HAP-1 (cell line): ENCODE results near the gene ELMO1.

Source experiments
- DNase-seq, 2 experiments: peaks; one replicate each; pipeline ENCODE4 v3.0.0-alpha.2; 2016 to 2020; ENCODE audit warnings: low spot score in 2 of 2
- H3K27me3 ChIP-seq: fragments of 250-450 bp; sonication (Bioruptor Pico); 2 replicates; pipeline ENCODE4 v1.5.1; 2020; ENCODE audit warnings: low read depth, mild to moderate bottlenecking, moderate library complexity
- H3K36me3 ChIP-seq: fragments of 250-450 bp; sonication (Bioruptor Pico); replicated peaks from 2 replicates; pipeline ENCODE4 v1.5.1; 2020; ENCODE audit warnings: mild to moderate bottlenecking
- H3K4me1 ChIP-seq: fragments of 250-450 bp; sonication (Bioruptor Pico); 2 replicates; pipeline ENCODE4 v1.5.1; 2020; ENCODE audit warnings: mild to moderate bottlenecking
- H3K4me3 ChIP-seq: fragments of 250-450 bp; sonication (Bioruptor Pico); 2 replicates; pipeline ENCODE4 v1.5.1; 2020; ENCODE audit warnings: mild to moderate bottlenecking, moderate library complexity
- H3K9me3 ChIP-seq: fragments of 250-450 bp; sonication (Bioruptor Pico); 2 replicates; pipeline ENCODE4 v1.5.1; 2020; ENCODE audit warnings: mild to moderate bottlenecking, moderate library complexity
- in situ Hi-C: fragments of 300-500 bp; cut with MboI; formaldehyde crosslinking; loops from 3 replicates; pipeline ENCODE4 v1.14.3; 2020; ENCODE audit warnings: low sequenced_read_pairs, inconsistent platforms, mixed read lengths

Gene ELMO1

DNA sequence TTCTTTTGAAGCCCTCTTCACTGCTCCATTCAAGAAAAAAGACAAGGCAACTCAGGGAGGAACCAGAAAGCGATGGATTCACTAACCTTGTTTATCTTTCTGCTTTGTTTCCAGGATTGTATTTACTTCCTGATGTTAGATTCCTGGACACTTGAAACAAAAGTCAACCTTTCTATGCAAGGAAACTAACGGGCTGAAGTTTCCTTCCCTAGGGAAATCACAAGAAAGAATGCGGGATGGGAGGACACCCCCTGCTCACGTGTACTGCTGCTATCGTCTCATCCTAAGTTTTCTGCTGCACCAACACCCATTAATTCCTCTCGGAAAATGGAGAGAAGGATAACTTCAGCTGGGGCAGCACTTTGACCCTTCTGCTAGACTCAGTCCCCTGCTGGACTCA, 50.3 kb downstream of the ELMO1 start:
- H3K36me3 ChIP-seq = no peaks in the 10 kb centered on the region
- no peaks in the 10 kb centered on the region for H3K9me3 ChIP-seq
- no peaks in the 10 kb centered on the region for H3K4me1 ChIP-seq
- H3K4me3 ChIP-seq = no peak overlapping the region
- H3K27me3 ChIP-seq = no peaks in the 10 kb centered on the region
- in situ Hi-C loops = no loop called here
- no peak for DNase-seq

DNA sequence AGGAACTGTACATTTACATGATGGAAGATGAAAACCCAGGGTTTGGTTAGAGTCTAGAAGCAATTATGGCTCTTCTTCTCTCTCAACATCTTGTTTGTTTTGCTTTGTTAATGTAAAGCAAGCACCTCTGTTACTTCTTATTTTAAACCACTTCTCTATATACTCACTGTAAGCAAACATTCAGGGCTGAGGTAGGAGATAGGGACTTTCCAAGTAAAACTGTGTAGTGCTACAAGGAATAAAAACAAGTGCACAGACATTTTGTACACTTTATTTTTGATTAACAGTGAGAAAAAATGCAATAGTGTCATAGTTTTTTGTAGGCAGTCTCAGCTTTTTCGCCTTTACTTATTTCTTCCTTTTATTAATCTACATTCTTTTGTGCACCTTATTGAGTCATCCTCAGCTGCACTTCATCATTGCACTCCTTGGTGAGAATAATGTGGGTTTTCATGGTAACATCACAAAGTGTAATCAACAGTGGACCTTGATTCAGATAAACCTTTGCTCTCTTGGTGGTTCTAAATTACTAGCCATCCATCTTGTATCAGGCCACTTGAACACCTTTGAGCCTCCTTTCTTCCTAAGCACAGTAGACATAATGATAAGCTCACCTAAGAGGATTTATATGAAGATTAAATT, 52.9 kb downstream of the ELMO1 start:
- Histone ChIP-seq H3K9me3 (no peaks in the 10 kb centered on the region), H3K36me3 (no peaks in the 10 kb centered on the region), H3K4me1 (no peaks in the 10 kb centered on the region), H3K4me3 (no peak overlapping the region), H3K27me3 (no peaks in the 10 kb centered on the region)
- in situ Hi-C loops = no loop called here
- DNase-seq = no peak

GRCh38 chr7:37394158-37394557, 54.5 kb downstream of the ELMO1 start:
- no peak for DNase-seq
- Histone ChIP-seq H3K9me3 (no peaks in the 10 kb centered on the region), H3K36me3 (no peaks in the 10 kb centered on the region), H3K4me1 (no peaks in the 10 kb centered on the region), H3K4me3 (no peak overlapping the region), H3K27me3 (no peaks in the 10 kb centered on the region)
- in situ Hi-C loops = no loop called here

GRCh38 chr7:37393476-37393875, 55.2 kb downstream of the ELMO1 start:
- no peak for DNase-seq

DNA sequence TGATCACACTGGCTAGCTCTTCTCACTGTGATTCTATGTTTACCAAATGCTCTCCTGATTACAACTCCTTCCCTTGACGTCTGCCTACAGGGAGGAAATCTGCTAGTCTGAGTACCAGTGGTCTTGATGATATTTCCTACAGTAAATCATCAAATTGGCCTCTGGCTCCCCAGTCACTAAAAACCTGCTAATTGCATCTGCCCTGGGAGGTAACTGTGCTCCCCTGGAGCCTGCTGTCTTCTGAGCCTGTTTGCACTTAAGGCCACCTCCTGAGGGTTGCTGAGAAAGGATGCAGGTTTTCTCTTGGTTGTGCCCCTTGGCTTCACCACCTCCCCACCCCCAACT, 56.0 kb downstream of the ELMO1 start:
- no peaks in the 10 kb centered on the region for H3K9me3 ChIP-seq
- in situ Hi-C loops = no loop called here
- DNase-seq = no peak
- no peaks in the 10 kb centered on the region for H3K27me3 ChIP-seq
- no peak overlapping the region for H3K4me3 ChIP-seq
- no peaks in the 10 kb centered on the region for H3K4me1 ChIP-seq
- no peaks in the 10 kb centered on the region for H3K36me3 ChIP-seq

More at GRCh38 chr7:37393476-37393875, 55.2 kb downstream of the ELMO1 start:
- in situ Hi-C loops = no loop called here
- H3K4me1 ChIP-seq = no peaks in the 10 kb centered on the region
- no peak overlapping the region for H3K4me3 ChIP-seq
- H3K27me3 ChIP-seq = no peaks in the 10 kb centered on the region
- no peaks in the 10 kb centered on the region for H3K36me3 ChIP-seq
- H3K9me3 ChIP-seq = no peaks in the 10 kb centered on the region

DNA sequence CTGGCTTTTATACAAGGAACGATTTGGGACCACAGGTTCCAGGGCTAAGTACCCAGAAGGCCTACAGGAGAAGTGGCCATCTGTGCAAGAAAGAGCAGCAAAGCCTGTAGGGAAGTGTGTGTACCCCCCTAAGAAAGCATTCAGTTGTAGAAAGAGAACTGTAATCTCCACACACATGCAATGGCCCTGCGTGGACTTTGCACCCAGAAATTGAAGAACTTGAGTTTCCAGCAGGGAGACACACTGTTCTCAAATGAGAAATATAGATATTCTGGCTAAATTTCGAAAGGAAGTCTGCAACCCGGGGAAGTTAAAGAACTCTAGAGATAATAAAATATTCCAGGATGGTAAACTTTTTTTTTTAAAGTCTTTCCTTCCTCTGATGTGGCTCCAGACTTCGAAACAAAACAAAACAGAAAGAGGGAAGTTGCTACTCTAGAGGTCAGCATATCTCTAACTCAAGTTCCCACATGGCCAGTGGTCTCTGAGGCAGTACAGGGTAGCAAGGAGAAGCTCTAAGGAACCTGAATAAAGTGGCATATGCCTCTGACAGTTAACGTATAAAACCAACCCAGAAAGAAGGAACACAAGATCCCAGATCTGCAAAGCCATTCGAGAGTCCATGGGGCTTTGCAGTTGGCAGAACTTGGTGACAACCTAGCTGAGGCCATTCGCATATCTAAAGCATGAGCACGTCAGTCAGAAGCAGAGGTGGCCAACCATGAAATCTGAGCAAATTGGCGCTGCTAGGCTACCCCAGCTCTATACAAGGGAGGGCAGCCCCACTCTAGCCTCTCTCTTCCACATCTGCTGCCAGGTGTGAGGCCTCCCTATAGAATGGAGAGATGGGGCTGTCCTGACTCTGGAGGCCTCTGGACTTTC, 56.6 kb downstream of the ELMO1 start:
- no peaks in the 10 kb centered on the region for H3K4me1 ChIP-seq
- no peak for DNase-seq
- H3K4me3 ChIP-seq = no peak overlapping the region
- no peaks in the 10 kb centered on the region for H3K27me3 ChIP-seq
- H3K9me3 ChIP-seq = no peaks in the 10 kb centered on the region
- no peaks in the 10 kb centered on the region for H3K36me3 ChIP-seq
- in situ Hi-C loops = no loop called here

DNA sequence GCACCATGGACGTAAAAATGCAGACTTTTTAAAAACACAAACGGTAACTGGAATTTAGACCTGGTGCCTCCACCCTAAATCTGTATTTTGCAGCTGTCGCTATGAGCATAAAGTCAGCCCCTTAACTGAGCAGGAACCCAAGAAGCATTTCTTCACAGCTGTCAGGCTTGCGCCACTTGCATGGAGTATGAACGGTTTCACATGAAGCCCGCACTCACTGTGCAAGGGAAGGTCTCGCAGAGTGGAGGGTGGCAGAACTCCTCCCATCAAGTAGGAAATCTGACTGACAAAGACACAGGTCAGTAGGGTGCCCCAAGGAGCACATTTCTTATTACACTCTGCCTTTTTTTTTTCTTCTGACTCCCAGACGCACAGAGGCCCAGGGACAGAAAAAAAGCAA, 58.5 kb downstream of the ELMO1 start:
- Histone ChIP-seq H3K27me3 (no peaks in the 10 kb centered on the region), H3K9me3 (no peaks in the 10 kb centered on the region), H3K4me1 (no peaks in the 10 kb centered on the region), H3K36me3 (no peaks in the 10 kb centered on the region), H3K4me3 (no peak overlapping the region)
- DNase-seq = no peak
- in situ Hi-C loops = no loop called here

DNA sequence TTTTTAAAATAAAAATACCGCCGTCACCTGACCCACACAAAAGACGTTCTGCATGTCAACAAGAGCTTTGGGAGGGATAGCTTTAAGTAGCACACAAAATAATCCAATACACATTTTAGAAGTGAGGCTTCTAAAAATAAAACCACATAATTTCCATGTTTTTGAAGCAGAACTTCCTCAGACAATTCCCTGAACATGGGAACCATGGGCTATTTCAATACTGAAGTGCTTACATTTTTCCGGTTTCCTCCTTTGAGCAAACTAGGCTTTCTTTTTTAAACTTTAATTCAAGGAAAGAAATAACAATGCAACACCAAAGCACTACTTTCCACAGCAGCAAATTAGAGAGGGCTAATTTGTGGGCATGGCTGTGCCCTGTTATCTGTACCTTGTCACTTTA, 59.9 kb downstream of the ELMO1 start:
- H3K4me1 ChIP-seq = no peaks in the 10 kb centered on the region
- no peaks in the 10 kb centered on the region for H3K27me3 ChIP-seq
- H3K9me3 ChIP-seq = no peaks in the 10 kb centered on the region
- no peak overlapping the region for H3K4me3 ChIP-seq
- no peaks in the 10 kb centered on the region for H3K36me3 ChIP-seq
- in situ Hi-C loops = no loop called here
- DNase-seq = no peak

DNA sequence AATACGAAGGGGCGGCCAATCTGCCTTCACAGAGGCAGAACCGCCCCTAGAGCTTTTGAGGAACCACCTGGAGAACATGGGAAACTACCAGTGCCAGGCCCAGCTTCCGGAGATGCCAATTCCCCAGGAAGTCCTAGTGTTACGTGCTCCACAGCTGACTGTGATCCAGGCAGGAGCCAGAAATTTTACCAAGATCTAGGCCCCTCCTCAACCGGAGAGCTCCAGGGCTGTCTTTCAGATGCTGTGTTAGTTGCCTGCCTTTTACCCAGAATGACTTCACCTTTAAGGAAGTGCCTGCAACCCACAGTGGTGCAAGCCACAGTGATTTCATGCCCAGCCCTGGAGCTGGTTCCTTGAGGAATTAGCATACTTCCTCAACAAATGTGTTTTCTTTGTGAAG, 62.9 kb downstream of the ELMO1 start:
- H3K4me1 ChIP-seq = no peaks in the 10 kb centered on the region

GRCh38 chr7:37382546-37383088, 66.0 kb downstream of the ELMO1 start:
- H3K36me3 ChIP-seq = no peaks in the 10 kb centered on the region
- DNase-seq = no peak
- no peak overlapping the region for H3K4me3 ChIP-seq
- no peaks in the 10 kb centered on the region for H3K4me1 ChIP-seq
- H3K9me3 ChIP-seq = no peaks in the 10 kb centered on the region
- H3K27me3 ChIP-seq = no peaks in the 10 kb centered on the region
- in situ Hi-C loops = no loop called here

More for the DNA sequence above, 62.9 kb downstream of the ELMO1 start:
- no peak overlapping the region for H3K4me3 ChIP-seq
- no peak for DNase-seq
- in situ Hi-C loops = no loop called here
- H3K36me3 ChIP-seq = no peaks in the 10 kb centered on the region
- no peaks in the 10 kb centered on the region for H3K27me3 ChIP-seq
- no peaks in the 10 kb centered on the region for H3K9me3 ChIP-seq

DNA sequence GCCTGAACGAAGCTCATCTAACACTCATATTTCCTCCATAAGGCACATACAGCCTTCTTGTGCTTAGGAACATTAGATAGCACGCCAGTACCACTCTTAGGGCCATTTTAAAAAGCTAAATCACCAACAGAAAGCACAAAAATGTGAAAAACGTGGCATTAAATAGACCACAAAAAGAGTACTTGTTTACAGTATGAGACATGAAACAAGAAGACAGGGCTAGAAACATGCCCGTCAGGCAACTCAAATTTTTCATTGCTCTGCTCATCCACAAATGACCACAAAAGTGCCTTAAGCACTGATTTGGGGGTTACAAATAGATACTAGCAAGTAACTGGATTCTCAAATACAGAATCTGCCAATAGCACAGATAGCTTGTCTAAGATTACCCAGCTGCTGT, 67.8 kb downstream of the ELMO1 start:
- H3K9me3 ChIP-seq = no peaks in the 10 kb centered on the region
- no peaks in the 10 kb centered on the region for H3K4me1 ChIP-seq
- H3K4me3 ChIP-seq = no peak overlapping the region
- no peaks in the 10 kb centered on the region for H3K36me3 ChIP-seq
- no peaks in the 10 kb centered on the region for H3K27me3 ChIP-seq
- in situ Hi-C loops = no loop called here
- no peak for DNase-seq

GRCh38 chr7:37379546-37380277, 69.0 kb downstream of the ELMO1 start:
- H3K27me3 ChIP-seq = no peaks in the 10 kb centered on the region
- in situ Hi-C loops = no loop called here

GRCh38 chr7:37377231-37377630, 71.4 kb downstream of the ELMO1 start:
- Histone ChIP-seq H3K36me3 (no peaks in the 10 kb centered on the region), H3K27me3 (no peaks in the 10 kb centered on the region), H3K4me1 (no peaks in the 10 kb centered on the region), H3K9me3 (no peaks in the 10 kb centered on the region), H3K4me3 (no peak overlapping the region)
- in situ Hi-C loops = no loop called here
- no peak for DNase-seq

More at GRCh38 chr7:37379546-37380277, 69.0 kb downstream of the ELMO1 start:
- no peak for DNase-seq
- H3K36me3 ChIP-seq = no peaks in the 10 kb centered on the region
- no peaks in the 10 kb centered on the region for H3K9me3 ChIP-seq
- no peaks in the 10 kb centered on the region for H3K4me1 ChIP-seq
- no peak overlapping the region for H3K4me3 ChIP-seq

DNA sequence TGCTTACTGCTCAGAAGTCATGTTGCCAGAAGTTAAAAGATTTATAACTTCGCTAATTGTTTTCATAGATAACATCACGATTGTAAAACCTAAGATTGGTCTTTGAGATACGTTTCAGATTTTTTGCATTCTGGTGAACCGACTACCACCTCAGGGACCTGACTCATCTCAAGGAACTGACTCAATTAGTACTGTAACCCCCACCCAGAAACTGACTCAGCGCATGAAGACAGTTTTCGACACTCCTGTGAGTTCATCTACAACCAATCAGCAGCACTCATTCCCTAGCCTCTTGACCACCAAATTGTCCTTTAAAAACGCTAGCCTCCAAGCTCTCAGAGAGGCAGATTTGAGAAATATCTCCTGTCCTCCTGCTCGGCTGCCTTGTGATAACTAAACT, 72.3 kb downstream of the ELMO1 start:
- in situ Hi-C loops = no loop called here
- Histone ChIP-seq H3K4me3 (no peak overlapping the region), H3K9me3 (no peaks in the 10 kb centered on the region), H3K27me3 (no peaks in the 10 kb centered on the region), H3K36me3 (no peaks in the 10 kb centered on the region), H3K4me1 (no peaks in the 10 kb centered on the region)
- DNase-seq = no peak
